NCI-H128 (cell line): ENCODE data around the gene GATA2.

ENCODE experiments used
- DNase-seq: peaks from one replicate; lab custom pipeline; 2025; ENCODE audit not compliant: unreplicated experiment; lab: John Stamatoyannopoulos, UW

The GATA2 gene

GRCh38 chr3:128473737-128474136 lies 19.3 kb downstream of the GATA2 start:
- no peak for DNase-seq

GRCh38 chr3:128473180-128473519 lies 19.9 kb downstream of the GATA2 start:
- no peak for DNase-seq

GRCh38 chr3:128472449-128473179 lies 20.4 kb downstream of the GATA2 start:
- no peak for DNase-seq

- no peak for DNase-seq
Observed at GRCh38 chr3:128471720-128472119, 21.3 kb downstream of the GATA2 start.

- DNase-seq = no peak
Observed at GRCh38 chr3:128471110-128471509, 21.9 kb downstream of the GATA2 start.

GRCh38 chr3:128470134-128470899 lies 22.7 kb downstream of the GATA2 start:
- no peak for DNase-seq

GRCh38 chr3:128469556-128469955 lies 23.4 kb downstream of the GATA2 start:
- DNase-seq = no peak

- DNase-seq = no peak
Observed at GRCh38 chr3:128468791-128469527, 24.0 kb downstream of the GATA2 start.

GRCh38 chr3:128468285-128468790 lies 24.7 kb downstream of the GATA2 start:
- DNase-seq = no peak

GRCh38 chr3:128466840-128467541 lies 26.0 kb downstream of the GATA2 start, which contains the start of gene DNAJB8:
TSS of gene DNAJB8 (minus strand) at chr3:128466890. CDS start at chr3:128463245, 3,645 bp downstream.
- no peak for DNase-seq

GRCh38 chr3:128464702-128465101 lies 28.3 kb downstream of the GATA2 start:
- no peak for DNase-seq

GRCh38 chr3:128464188-128464587 lies 28.8 kb downstream of the GATA2 start:
- no peak for DNase-seq

- no peak for DNase-seq
Observed at GRCh38 chr3:128463771-128464170, 29.2 kb downstream of the GATA2 start.

- DNase-seq = no peak
Observed at GRCh38 chr3:128463354-128463753, 29.6 kb downstream of the GATA2 start.

GRCh38 chr3:128462931-128463330 lies 30.1 kb downstream of the GATA2 start:
- no peak for DNase-seq

- DNase-seq = no peak
Observed at GRCh38 chr3:128462341-128462910, 30.6 kb downstream of the GATA2 start.

GRCh38 chr3:128461731-128462130 lies 31.3 kb downstream of the GATA2 start:
- no peak for DNase-seq

GRCh38 chr3:128459461-128459820 lies 33.6 kb downstream of the GATA2 start:
- no peak for DNase-seq

GRCh38 chr3:128458746-128459460 lies 34.1 kb downstream of the GATA2 start:
- no peak for DNase-seq

GRCh38 chr3:128457937-128458336 lies 35.1 kb downstream of the GATA2 start:
- DNase-seq = no peak
